Endothelial cell of umbilical vein (primary cell): ENCODE results near the gene CCDC188. TPM values are rescaled to one million over a fixed set of nuclear protein-coding genes. Genes with fewer than 3 reads are reported as not detected.

Source experiments
- BruUV-seq: library from RNA; stranded (reverse); fragments of 400-500 nt; replicated peaks from 2 replicates; lab custom pipeline; 2021; lab: Mats Ljungman, UMichigan
- CTCF ChIA-PET: fragments of 300-600, 350-600 bp; sonication (Branson Sonifier 250); formaldehyde crosslinking; loops from one replicate; lab custom pipeline; 2021; ENCODE audit warnings: antibody characterized with exemption, inconsistent platforms; lab: Charles Lee
- POLR2A ChIA-PET: fragments of 300-600, 350-600 bp; sonication (Branson Sonifier 250); formaldehyde crosslinking; loops from one replicate; lab custom pipeline; 2021; ENCODE audit warnings: antibody characterized with exemption, inconsistent platforms; lab: Charles Lee
- DNase-seq: peaks from one replicate; pipeline ENCODE4 v3.0.0-alpha.2; 2011; ENCODE audit warnings: low read depth, low spot score
- FAIRE-seq: peaks from 2 replicates; lab custom pipeline; 2011; peaks lifted over from hg19 to GRCh38; lab: Jason Lieb, UNC
- H2AFZ ChIP-seq: 2 replicates; pipeline ENCODE4 v1.6.0; 2012; ENCODE audit warnings: low read depth, low read length, control low read depth, inconsistent platforms
- H3K27ac ChIP-seq: 2 replicates; pipeline ENCODE4 v1.5.1; 2011; ENCODE audit warnings: low read depth, mild to moderate bottlenecking, control low read depth, low read length, moderate library complexity; ENCODE audit not compliant: insufficient read depth
- H3K27me3 ChIP-seq, 2 experiments: 2 replicates each; pipeline versions ENCODE4 v1.6.0 to v1.6.1; 2011; ENCODE audit warnings: low read length in 2 of 2, mixed read lengths in 1 of 2; ENCODE audit not compliant: control insufficient read depth in 2 of 2, insufficient read depth in 2 of 2
- H3K36me3 ChIP-seq, 2 experiments: 2 replicates in 1 of 2; 3 replicates in 1 of 2; pipeline ENCODE4 v1.5.1; 2011; ENCODE audit warnings: low read length in 2 of 2, mild to moderate bottlenecking in 1 of 2, moderate library complexity in 1 of 2; ENCODE audit not compliant: control insufficient read depth in 2 of 2, insufficient read depth in 2 of 2; ENCODE audit errors: extremely low read depth in 1 of 2
- H3K4me1 ChIP-seq: 3 replicates; pipeline ENCODE4 v1.5.1; 2011; ENCODE audit warnings: mild to moderate bottlenecking, low read length; ENCODE audit not compliant: control insufficient read depth, insufficient read depth; ENCODE audit errors: extremely low read depth
- H3K4me2 ChIP-seq: 2 replicates; pipeline ENCODE4 v1.6.1; 2011; ENCODE audit warnings: low read length, control low read depth, mixed read lengths; ENCODE audit not compliant: insufficient read depth
- H3K4me3 ChIP-seq, 3 experiments: fragments of 200-600 bp in 1 of 3; sonication (generic), shearing (Covaris generic) in 1 of 3; replicated peaks in 1 of 3; 2 replicates each; pipeline ENCODE4 v1.5.1; 2011 to 2016; ENCODE audit warnings: control low read depth in 3 of 3, low read length in 3 of 3, mild to moderate bottlenecking in 2 of 3, inconsistent platforms in 1 of 3, low read depth in 1 of 3, moderate library complexity in 1 of 3; ENCODE audit not compliant: insufficient read depth in 1 of 3
- H3K79me2 ChIP-seq: 2 replicates; pipeline ENCODE4 v1.6.0; 2012; ENCODE audit warnings: low read length, inconsistent platforms; ENCODE audit not compliant: control insufficient read depth, insufficient read depth
- H3K9ac ChIP-seq: replicated peaks from 2 replicates; pipeline ENCODE3; 2011; ENCODE audit warnings: low read length, control low read depth; ENCODE audit not compliant: insufficient read depth; ENCODE audit errors: extremely low read depth
- H3K9me1 ChIP-seq: replicated peaks from 3 replicates; pipeline ENCODE4 v1.6.0; 2011; ENCODE audit warnings: mild to moderate bottlenecking, low read length; ENCODE audit not compliant: control insufficient read depth, insufficient read depth; ENCODE audit errors: extremely low read depth
- H3K9me3 ChIP-seq: replicated peaks from 2 replicates; pipeline ENCODE4 v1.5.1; 2012; ENCODE audit warnings: low read length, inconsistent platforms; ENCODE audit not compliant: control insufficient read depth, insufficient read depth
- H4K20me1 ChIP-seq: replicated peaks from 2 replicates; pipeline ENCODE3; 2011; ENCODE audit warnings: mild to moderate bottlenecking, low read length; ENCODE audit not compliant: control insufficient read depth, insufficient read depth; ENCODE audit errors: extremely low read depth
- EZH2 ChIP-seq: IDR thresholded peaks from 2 replicates; pipeline ENCODE4 v1.6.1; 2012; ENCODE audit warnings: borderline replicate concordance, low read depth, mild to moderate bottlenecking, moderate library complexity, low read length, inconsistent platforms; ENCODE audit not compliant: severe bottlenecking
- FOS ChIP-seq: IDR thresholded peaks from 2 replicates; pipeline ENCODE4 v1.6.1; 2011; ENCODE audit warnings: mild to moderate bottlenecking, low read length, moderate library complexity, borderline replicate concordance; ENCODE audit not compliant: insufficient read depth
- GATA2 ChIP-seq: IDR thresholded peaks from 2 replicates; pipeline ENCODE4 v1.7.0; 2011; ENCODE audit warnings: low read depth, mild to moderate bottlenecking, moderate library complexity, mixed read lengths, low read length; ENCODE audit not compliant: insufficient read length, insufficient read depth
- JUN ChIP-seq: IDR thresholded peaks from 2 replicates; pipeline ENCODE4 v1.6.1; 2011; ENCODE audit warnings: borderline replicate concordance, low read depth; ENCODE audit not compliant: insufficient read length, insufficient read depth
- MAX ChIP-seq: IDR thresholded peaks from 2 replicates; pipeline ENCODE4 v1.6.1; 2011; ENCODE audit not compliant: insufficient read depth, insufficient read length
- MYC ChIP-seq: IDR thresholded peaks from one replicate; pipeline ENCODE4 v1.6.1; 2011; ENCODE audit warnings: mild to moderate bottlenecking, low read depth, low read length
- POLR2A ChIP-seq: IDR thresholded peaks from 2 replicates; pipeline ENCODE4 v1.6.1; 2012; ENCODE audit warnings: low read depth, mild to moderate bottlenecking, control low read depth, low read length
- POLR2AphosphoS5 ChIP-seq: IDR thresholded peaks from 2 replicates; pipeline ENCODE4 v1.6.1; 2012; ENCODE audit warnings: low read depth, mild to moderate bottlenecking, control low read depth, low read length, moderate library complexity; ENCODE audit not compliant: insufficient read depth
- dilution Hi-C: fragments of 300-500 bp; cut with MboI; formaldehyde crosslinking; loops from one replicate; pipeline ENCODE4 v1.15.0; 2019; ENCODE audit warnings: low sequenced_read_pairs; ENCODE audit not compliant: extremely low pct_ligation_motif_present
- intact Hi-C: fragments of 100-400 bp; cut with micrococcal nuclease; formaldehyde crosslinking; loops from one replicate; pipeline ENCODE4 v1.10.0; 2022
- polyA plus RNA-seq, 4 experiments: library from polyadenylated mRNA; depleted of rRNA in 3 of 4; stranded (reverse) in 3 of 4; unstranded in 1 of 4; fragments of >200 nt; gene quantifications; 2 replicates each; pipeline versions ENCODE4 v1.2.1 to v1.2.3, GENCODE V29; 2011 to 2012; ENCODE audit warnings: missing spikeins in 1 of 4
- total RNA-seq: library from RNA; stranded (reverse); gene quantifications from 2 replicates; pipeline ENCODE4 v1.2.3, GENCODE V29; 2021
- TF ChIP-seq, protein P1 (sequence below), 2 donors: IDR thresholded peaks; 1 replicate in 1 of 2; 2 replicates in 1 of 2; pipeline ENCODE4 v1.5.1; 2011; ENCODE audit warnings: low read length in 2 of 2, mild to moderate bottlenecking in 2 of 2, moderate library complexity in 2 of 2, control low read depth in 1 of 2, inconsistent platforms in 1 of 2, low read depth in 1 of 2; ENCODE audit not compliant: insufficient read depth in 1 of 2; ENCODE audit errors: extremely low read depth in 1 of 2

CCDC188 gene
- total and polyA plus RNA-seq, 2 donors (not counting 3 experiments of a cell fraction or from before 2014, with no cell fraction given): 9.4 to 9.8 TPM

GRCh38 chr22:20198557-20199319, 47.9 kb upstream of the CCDC188 start:
- TF ChIP-seq, protein P1, sequence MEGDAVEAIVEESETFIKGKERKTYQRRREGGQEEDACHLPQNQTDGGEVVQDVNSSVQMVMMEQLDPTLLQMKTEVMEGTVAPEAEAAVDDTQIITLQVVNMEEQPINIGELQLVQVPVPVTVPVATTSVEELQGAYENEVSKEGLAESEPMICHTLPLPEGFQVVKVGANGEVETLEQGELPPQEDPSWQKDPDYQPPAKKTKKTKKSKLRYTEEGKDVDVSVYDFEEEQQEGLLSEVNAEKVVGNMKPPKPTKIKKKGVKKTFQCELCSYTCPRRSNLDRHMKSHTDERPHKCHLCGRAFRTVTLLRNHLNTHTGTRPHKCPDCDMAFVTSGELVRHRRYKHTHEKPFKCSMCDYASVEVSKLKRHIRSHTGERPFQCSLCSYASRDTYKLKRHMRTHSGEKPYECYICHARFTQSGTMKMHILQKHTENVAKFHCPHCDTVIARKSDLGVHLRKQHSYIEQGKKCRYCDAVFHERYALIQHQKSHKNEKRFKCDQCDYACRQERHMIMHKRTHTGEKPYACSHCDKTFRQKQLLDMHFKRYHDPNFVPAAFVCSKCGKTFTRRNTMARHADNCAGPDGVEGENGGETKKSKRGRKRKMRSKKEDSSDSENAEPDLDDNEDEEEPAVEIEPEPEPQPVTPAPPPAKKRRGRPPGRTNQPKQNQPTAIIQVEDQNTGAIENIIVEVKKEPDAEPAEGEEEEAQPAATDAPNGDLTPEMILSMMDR (IDR thresholded peaks at IDR 0.05; ENCODE audit: extremely low read depth in 1 of 2, insufficient read depth in 1 of 2, low read depth in 1 of 2, low read length in 2 of 2): no peak
- TF ChIP-seq EZH2 (no peak), POLR2AphosphoS5 (no peak), JUN (no peak), GATA2 (no peak), MAX (no peak), MYC (no peak), POLR2A (no peak), FOS (no peak)
- H3K4me1 ChIP-seq: peaks cover 8% of the 10 kb centered on the region
- H3K9me1 ChIP-seq: no peaks in the 10 kb centered on the region
- ChIA-PET CTCF (no interaction called here), POLR2A (no interaction called here)
- no peaks in the 10 kb centered on the region for H4K20me1 ChIP-seq
- DNase-seq: no peak
- FAIRE-seq: no peak
- no peaks in the 10 kb centered on the region for H3K27me3 ChIP-seq
- no peak overlapping the region for H3K27ac ChIP-seq
- dilution Hi-C loops: no loop called here
- H3K9ac ChIP-seq: no peak overlapping the region
- H3K4me3 ChIP-seq: no peak overlapping the region
- H2AFZ ChIP-seq: no peak overlapping the region
- H3K36me3 ChIP-seq: no peaks in the 10 kb centered on the region
- no peaks in the 10 kb centered on the region for H3K79me2 ChIP-seq
- no peak overlapping the region for H3K4me2 ChIP-seq
- intact Hi-C loops: no loop called here
- H3K9me3 ChIP-seq: no peaks in the 10 kb centered on the region
- no TSS peak for BruUV-seq
